Measurements from ENCODE around the gene CBFA2T3.
A peak's percentile ranks its signal among the peaks of the same experiment; 100 is the strongest.

Gene CBFA2T3

DNA sequence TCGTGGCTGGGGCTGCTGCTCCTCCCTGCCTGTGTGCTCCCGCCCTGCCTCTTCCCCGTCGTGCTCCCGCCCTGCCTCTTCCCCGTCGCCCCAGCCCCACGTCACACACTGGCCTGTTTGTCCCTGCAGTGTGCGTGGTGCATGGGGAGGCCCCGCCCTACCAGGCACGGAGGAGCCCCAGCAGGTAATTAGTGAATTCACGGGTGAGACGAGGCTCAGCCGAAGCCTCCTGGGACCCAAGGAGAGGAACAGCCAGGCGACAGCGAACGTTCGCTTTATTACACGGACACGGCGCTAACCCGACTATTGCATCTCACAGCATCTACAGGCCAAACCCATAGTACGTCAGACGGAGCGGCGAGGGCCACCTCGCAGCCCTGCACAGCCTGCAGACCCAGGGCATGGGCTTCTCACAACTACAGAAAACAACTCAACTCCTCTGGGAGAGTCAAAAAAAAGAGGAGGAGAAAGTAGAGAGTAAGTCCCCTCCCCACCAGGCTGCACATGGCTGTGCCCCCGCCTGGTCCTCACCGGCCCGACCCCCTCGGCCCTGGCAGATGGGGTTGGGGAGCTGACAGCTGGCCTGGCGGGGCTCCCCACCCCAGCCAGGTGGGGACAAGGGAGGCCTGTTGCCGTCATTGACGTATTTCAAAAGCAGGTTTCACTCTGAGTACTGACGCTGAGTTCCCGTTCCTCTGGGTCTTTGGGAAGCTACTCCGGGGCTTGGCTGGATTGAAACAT is 106.2 kb downstream of the CBFA2T3 start:
- no peak for DNase-seq

DNA sequence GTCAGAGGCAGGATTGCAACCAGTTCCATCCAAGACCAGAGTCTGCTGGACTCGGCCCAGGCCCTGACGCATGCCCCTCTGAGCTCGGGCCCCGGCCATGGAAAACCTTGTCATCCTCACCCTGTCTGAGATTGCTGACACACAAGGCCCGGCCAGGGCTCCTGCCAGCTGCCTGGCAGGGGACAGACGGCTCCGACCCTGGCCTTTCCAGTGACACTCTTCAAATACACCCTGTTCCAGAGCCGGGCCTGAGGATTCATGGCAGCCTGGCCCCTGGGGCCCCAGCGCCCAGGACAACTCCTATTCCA is 107.4 kb downstream of the CBFA2T3 start:
- no peak for DNase-seq

DNA sequence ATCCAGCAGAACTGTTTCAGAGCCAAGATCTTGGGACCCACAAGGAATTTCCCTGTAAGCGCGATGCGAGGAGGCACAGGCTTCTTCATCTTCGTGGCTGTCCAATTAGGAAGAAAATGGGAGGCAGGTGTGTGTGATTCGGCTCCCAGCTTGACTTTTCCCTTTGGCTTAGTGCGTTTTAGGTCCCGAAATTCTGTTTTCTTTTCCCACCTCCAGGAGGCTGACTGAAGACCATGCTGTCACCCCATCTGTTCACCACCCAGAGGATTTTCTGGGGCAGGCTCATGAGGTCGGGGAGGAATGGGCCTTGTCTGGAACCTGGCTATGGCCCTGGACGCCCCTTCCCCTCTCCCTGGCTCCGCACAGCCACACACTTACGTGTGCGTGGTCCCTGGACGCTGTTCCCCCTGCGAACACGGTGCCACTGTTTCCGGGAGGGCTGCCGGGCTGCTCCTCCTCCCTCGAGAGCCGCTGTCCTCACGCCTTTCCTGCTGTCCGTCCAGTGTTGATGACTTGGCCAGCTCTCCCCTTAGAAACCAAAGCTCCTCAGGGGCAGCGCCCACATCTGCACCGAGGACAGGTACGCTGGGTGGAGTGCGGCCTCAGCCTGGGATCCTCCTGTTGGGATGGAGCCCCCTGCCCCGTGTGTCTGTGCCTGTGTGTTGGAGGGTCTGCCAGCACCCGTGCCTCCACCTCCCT is 107.9 kb downstream of the CBFA2T3 start:
- DNase-seq = no peak

DNA sequence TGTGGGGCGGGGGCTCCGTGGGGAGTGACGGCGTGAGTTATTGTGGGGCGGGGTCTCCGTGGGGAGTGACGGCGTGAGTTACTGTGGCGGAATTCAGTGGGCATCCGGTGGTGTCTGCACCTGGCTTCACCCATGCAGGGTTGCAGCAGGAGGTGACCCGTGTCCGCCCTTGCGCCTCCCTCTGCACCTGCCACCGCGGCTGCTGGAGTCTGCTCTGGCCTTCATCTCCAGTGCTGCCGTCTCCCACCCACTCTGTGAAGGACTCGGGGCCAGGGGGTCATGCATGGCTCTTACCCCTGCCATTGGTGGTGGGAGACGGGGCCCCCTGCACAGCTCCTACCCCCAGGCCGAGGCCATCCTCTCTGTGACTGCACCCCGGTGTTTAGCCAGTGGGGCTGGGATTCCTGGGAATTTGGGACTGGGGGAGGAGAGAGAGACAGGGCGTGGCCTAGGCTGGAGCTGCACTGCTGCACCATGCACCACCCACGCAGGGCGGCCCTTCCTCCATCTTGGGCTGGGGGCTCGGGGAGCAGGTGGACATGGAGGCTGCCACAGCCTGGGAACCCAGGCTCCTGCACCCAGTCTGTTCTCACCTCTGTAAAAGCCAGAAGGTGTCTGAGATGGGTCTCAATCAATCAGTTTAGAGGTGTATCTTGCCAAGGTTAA is 109.3 kb downstream of the CBFA2T3 start:
- no peak for DNase-seq

DNA sequence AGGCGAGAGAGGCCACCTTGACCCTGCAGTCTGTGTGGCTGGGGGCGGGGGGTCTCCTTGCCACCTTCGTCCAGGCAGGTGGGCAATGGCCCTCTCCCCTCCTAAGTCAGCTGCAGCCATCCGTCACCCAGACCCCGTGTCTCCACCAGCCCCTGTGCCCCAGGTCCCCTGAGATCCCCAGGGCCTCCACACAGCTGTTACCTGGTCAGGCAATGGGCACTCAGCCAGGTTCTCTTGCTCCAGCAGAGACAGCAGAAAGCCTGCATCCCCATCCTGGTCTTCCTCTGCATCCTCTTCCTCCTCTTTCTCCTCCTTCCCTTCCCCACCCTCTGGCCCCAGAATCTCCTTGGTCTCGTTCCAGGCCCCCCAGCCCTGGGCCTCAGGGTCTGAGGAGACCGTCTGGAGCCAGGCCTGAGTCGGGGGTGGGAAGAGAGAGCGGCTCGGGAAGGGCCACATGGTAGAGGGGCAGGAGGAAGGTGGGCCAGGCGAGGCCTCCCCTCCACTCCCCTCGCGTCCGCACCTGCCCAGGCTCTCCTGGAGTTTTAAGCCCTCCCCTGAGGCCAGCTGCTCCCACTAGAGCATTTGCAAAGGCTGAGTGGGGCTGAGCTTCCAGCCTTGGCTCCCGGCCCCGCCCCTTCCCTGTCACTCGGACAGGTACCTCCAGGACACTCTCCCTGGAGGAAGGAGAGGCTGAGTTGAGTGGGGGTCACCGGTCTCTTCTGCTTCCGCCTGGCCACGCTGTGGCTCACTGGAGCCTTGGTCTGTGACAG is 110.7 kb downstream of the CBFA2T3 start, which contains the start of gene PABPN1L:
PABPN1L (minus strand) TSS at position 510 of the 770 bp plus-strand sequence; CDS start at position 456, 54 bp downstream.
- no peak for DNase-seq

DNA sequence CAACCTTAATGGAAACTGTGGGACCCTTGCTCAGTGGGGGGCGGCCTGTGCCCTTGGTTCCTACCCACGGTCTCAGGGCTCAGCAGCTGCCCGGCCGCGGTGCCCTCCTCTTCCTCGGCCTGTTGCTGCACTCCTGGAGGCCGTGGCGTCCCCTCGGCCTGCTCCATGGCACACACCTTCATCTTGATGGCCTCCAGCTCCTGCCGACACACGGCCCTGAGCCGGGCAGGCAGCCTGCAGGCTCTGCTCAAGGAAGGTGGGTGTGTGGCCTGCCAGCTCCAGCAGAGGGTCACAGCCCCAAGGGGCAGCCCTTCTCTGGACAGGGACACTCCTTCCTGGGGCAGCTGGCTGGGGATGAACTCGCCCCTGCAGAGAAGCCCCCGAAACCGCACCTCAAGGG is 111.3 kb downstream of the CBFA2T3 start:
- no peak for DNase-seq

DNA sequence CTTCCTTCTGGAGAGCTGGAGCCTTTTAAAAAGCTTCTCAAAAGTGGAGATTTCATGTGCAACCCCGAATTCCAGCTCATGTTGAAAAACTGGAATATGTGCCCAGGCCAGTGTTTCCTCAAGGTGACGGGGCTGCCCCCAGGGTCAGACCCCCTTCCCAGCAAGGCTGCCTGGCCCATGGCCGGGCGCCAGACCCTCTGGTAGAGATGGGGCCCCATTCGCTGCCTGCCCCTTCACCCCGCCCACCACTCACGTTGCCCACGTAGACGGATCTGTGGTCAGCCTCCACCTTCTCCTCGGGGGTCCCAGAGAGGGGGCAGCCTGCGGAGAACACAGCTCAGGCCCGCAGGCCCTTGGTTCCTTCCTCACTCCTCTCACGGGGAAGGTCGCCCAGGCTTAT is 111.7 kb downstream of the CBFA2T3 start:
- no peak for DNase-seq

DNA sequence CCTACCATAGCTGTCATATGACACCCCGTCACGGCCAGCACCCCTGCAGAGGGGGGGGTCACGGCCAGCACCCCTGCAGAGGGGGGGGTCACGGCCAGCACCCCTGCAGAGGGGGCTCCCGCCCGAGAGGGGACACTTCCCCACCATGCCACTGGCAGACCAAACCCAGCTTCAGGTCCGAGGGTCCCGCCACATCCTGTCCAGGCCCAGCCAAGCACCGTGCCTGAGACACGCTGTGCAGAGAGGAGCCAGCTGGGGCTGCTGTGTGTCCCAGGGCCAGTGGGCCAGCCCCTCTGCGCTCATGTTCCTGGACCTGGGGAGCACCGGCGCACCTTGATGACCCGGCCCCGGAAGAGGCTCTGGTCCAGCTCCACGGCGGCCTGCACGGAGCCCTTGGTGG is 112.5 kb downstream of the CBFA2T3 start:
- no peak for DNase-seq

DNA sequence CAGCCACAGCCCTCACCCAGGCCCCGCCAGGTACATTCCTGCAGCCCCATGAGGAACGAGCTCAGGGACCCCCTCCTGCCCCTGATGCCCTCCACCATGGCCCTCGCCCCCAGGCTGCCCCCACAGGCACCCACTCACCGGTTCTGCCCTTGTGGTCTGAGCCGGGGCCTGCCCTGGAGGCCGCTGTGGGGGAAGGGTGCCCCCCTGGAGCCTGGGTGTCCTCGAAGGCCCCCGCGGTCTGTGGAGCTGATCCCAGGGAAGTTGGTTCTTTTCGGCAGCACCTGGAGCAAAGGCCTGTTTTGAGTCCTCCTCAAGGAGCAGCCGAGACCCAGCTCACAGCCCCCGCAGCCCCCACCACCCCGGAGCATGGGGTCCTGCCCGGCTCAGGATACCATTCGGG is 112.9 kb downstream of the CBFA2T3 start:
- no peak for DNase-seq

DNA sequence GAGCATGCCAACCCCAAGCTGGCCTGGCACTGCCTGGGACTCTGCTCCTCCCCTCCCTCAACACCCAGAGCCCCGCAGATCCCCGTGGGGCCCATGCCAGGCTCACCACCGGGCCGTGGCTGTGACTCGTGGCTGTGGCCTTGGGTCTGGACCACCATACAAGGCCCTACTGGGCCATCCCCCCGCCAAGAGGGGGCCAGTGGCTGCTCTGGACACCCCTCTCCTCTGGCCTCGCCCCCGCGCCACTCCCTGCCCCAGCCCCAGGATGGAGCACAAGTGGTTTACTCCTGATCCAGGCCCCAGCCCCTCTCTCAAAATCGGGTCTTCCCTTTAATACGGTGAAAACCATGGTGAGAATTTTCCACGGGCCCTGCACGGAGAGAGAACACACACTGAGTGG is 113.6 kb downstream of the CBFA2T3 start:
- DNase-seq = no peak

DNA sequence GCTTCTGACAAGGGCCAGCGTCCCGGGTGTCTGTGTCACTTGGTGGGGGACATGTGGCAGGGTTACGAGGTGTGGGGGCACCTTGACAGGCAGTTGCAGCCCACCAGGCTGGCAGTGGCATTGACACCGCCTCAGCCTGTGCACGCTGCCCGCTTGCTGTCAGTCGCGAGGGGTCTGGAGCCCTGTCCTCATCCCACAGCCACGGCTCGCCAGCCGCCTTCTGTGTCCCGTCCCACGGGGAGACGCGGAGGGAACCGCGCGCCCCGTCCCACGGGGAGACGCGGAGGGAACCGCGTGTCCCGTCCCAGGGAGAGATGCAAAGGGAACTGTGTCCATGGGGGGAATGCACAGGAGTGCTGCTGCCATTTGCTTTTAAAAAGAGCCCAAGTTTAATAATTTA is 114.0 kb downstream of the CBFA2T3 start:
- DNase-seq = no peak

DNA sequence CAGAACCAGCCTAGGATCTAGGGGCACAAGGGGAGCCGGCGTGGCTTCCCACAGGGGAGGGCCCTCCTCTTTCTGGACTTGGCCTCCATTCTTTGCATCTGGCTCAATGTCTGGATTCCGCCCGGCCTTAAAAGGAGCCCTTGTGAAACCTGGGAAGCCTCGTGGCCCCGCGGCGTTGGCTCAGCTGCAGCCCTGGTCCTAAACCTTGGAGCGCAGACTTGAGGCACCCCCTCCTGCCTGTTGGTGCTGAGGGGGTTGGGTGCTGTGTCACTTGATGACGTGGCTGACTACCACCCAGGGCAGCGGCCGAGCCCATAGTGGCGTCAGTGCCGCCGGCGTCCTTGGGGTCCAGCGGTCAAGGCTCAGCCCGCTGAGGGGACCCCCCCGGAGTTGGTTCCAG is 115.6 kb downstream of the CBFA2T3 start:
- DNase-seq = no peak

DNA sequence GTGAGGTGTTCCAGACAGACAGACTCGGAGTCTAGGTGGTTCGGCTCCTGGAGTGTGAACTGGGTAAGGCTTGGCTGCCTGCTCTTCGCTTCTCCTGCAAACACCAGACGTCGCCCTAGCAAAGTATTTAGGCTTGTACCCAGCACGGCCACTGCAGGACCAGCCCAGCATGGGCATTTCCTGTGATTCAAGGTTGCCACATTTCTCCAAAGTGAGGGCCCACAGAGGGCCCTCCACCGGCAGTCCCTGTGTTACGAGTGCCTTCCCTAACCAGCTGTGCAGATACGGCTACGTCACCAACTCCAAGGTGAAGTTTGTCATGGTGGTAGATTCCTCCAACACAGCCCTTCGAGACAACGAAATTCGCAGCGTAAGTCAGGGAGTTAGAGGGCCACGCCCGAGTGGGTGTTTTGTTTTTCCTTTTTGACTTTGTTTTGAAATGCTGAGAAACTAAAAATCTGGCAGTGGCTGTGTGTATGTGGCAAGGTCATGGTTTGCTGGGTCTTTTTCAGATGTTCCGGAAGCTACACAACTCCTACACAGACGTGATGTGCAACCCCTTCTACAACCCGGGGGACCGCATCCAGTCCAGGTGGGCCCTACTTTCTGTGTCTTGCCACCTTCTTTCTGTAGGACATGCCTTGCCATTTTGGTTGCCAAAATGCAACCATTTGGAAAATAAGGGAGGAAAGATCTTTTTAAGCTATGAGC is 117.5 kb downstream of the CBFA2T3 start:
- no peak for DNase-seq

DNA sequence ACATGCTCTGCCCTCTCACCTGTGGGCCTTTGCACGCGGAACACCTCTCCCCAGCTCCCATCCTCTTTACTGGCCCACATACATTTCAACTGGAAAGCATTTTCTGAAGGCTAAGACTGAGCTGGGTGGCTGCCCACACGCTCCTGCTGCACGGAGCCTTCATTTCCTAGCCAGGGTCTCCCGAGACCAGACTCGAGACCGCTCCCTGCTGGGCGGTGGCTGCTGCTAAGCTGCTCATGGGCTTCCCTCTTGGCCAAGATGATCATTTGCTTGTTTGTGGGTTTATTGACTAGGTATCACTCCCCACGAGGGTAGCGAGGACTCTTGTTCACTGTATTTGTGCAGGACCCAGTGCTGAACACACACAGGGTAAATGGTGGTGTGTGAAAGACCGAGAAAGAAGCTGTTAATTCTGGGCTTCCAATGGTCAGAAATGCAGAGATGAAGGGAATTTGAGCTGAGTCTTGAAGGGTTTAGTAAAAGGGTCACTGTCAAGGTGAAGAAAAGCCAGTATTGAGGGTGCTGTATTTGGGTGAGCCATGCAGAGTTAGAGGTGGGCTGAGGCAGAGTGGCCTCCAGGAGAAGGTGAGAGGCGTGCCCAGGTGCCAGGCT is 119.2 kb downstream of the CBFA2T3 start:
- peak; percentile 32 for DNase-seq

DNA sequence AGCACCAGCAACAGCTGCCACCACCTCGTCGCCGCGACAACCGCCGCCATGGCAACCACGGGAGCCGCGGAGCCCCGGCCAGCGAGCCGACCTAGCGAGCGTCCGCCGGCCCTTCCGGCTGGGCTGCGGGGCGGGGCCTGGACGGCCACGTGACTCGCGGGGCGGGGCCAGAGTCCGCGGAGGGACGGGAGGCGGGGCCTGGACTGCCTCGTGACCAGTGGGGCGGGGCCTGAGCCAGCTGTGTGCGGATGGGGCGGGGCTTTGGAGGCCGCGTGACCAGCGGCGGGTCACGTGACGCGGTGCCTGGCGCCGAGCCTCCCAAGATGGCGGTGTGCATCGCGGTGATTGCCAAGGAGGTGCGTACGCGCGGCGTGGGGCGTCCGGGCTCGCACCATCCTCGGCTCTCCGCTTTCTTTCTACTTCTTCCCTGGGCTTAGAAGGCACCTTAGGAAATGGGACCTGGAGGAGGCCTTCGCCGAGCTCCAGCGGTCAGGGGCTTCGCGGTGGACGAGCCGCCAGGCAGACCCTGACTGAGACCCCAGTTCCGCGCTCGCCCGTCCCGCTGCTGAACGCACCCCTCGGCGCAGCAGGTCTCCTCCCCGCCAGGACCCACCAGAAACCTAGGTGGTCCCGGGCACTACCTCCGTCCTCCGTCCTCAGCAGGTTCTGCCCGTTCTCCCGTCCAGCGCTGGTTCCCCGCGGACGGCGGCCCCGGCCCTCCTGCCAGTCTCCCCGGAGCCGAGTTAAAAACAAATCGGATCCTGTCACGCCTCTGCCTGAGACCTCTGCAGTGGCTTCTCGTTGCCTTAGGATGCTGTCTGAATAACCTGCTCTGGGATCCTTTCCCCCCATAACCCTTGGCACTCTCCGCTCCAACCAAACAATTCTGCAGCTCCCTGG is 119.9 kb downstream of the CBFA2T3 start, which contains the start of the genes GALNS and TRAPPC2L:
GALNS (minus strand) TSS at position 120 of the 900 bp plus-strand sequence; CDS start at position 50, 70 bp downstream.
TRAPPC2L (plus strand) TSS at position 300 of the 900 bp plus-strand sequence; CDS start at position 324, 24 bp downstream.
- DNase-seq = peak; percentile 96

DNA sequence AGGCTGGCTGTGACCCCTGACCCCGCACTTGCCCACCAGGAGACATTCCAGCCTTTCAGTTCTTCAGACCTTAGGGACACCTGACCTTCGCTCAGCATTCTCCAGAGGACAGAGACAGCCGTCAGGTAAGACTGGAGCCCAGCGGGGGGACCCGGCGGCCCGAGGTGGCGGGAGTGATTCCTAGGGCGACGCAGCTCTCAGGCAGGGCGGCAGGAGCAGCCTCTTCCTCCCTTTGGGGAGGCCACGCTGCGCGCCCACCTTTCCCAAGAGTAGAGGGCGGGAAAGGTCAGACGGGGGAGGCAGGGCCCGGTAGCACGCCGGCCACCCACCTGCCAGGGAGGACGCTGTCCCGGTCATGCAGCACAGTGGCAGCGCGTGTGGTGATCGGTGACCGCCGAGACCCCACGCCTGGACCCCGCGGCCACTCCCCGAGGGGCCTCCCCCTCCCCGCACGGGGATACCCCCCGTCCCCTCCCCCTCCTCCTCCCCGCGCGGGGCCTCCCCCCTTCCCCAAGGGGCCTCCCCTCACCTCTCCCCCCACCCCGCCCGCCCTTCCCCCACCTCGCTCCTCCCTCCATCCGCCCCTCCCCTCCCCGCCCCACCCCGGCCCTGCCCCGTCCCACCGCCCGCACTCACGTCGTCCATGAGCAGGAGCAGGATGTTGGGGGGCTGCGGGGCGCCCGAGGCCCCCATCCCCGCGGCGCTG is 120.7 kb downstream of the CBFA2T3 start:
- DNase-seq = no peak

DNA sequence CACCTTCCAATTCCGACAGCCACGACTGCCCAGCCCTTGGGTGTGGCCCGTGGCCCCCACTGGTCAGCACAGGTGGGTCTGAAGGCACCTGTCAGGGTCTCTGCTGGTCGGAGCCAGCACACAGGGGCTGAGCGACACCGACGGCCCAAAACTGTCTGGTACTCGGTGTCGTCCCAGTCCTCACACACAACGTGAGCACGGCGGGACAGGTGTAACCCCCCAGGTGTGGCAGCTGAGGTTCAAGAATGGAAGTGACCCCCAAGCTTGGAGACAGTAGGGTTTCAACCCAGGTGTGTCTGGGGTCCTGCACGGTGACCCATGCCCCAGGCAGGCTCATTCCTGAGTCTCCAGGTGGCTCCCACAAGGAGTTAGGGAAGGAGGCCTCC is 121.3 kb downstream of the CBFA2T3 start:
- no peak for DNase-seq

DNA sequence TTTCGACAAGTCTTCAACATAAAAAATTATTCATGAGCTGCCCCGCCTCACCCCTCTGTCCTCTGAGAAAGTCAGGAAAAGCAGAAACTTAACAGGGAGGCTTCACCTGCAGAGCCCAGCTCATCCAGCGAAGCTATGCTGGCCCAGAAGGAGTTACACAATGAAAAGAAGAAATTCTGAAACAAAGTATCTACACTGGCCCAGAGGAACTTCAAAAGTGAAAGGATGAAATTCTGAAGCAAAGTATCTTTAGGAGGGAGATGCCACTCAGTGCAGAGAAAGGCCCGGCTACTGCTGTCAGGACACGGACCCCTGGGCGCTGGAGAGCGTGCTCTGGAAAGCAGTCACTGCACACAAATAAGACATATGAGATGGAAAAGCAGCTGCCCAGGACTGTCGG is 121.8 kb downstream of the CBFA2T3 start:
- DNase-seq = no peak

DNA sequence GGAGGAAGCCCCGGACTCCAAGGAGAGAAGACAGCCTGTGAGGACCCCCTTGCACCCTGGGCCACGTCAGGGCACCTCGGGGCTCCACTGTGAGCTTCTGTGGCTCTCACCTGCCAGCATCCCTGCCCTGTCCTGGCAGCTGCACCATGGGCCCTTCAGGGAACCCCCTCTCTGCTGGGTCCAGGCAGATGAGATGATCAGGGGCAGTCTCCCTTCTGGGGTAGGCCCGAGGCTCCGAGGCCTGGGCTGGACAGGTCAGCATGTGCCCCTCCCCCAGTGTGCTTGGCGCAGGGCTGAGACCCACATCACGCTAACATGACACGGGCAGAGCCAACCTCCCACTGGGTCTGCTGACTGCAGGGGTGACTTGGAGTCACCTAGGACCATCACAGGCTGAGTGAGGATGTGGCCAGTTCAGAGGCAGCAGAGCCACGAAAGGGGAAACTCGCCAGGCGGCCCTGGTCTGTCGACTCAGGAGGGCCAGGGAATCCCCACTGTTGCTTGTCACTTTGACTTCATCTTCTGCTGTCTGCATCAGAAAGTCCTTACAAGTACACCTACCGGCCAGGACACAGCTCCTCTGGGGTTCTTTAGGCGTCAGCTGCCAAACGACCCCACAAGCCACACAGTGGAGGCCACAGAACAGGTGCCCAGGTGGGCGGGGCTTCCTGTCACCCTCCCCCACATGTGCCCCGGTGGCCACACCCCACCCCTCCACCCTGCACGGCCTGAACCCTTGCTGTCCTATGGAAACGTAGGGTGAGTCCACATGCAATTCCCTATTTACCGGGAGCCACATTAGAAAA is 122.5 kb downstream of the CBFA2T3 start:
- no peak for DNase-seq
